Stimulated activated CD4-positive, alpha-beta T cell treated with anti-CD3 and anti-CD28 coated beads, Interleukin-2, amount 100 ng/mL, for 4 hours (primary cell): ENCODE measurements around the gene HAGHL.
"Not testable (repeated sequence)": the region's sequence is repeated elsewhere in the genome, so short reads cannot be mapped to it uniquely, and the experiment has no call there.

Source experiments
- DNase-seq: peaks from one replicate; pipeline ENCODE4 v3.0.0-alpha.2; 2020; ENCODE audit warnings: low read depth

Gene HAGHL

DNA sequence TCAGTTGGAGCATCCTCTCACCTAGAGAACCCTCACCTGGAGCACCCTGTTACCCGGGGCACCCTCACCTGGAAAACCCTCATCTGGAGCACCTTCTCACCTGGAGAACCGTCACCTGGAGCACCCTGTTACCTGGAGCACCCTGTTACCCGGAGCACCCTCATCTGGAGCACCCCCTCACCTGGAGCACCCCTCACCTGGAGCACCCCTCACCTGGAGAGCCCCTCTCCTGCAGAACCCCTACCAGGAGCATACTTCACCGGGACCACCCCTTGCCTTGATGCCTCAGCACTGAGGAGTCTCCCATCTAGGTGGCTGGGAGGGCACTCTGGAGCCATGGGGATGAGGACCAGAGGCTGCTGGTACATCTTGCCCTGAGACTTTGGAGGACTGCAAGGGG is 17.9 kb upstream of the HAGHL start:
- DNase-seq: no peak

GRCh38 chr16:709566-710499 is 17.1 kb upstream of the HAGHL start:
- no peak for DNase-seq

- DNase-seq: no peak
Measured at GRCh38 chr16:710500-711075, 16.3 kb upstream of the HAGHL start.

GRCh38 chr16:711084-711483 is 15.8 kb upstream of the HAGHL start:
- no peak for DNase-seq

- peak; percentile 66 for DNase-seq
Measured at GRCh38 chr16:711548-712320, 15.2 kb upstream of the HAGHL start.

- not testable (repeated sequence) for DNase-seq
Measured at GRCh38 chr16:712740-713250, 14.1 kb upstream of the HAGHL start.

DNA sequence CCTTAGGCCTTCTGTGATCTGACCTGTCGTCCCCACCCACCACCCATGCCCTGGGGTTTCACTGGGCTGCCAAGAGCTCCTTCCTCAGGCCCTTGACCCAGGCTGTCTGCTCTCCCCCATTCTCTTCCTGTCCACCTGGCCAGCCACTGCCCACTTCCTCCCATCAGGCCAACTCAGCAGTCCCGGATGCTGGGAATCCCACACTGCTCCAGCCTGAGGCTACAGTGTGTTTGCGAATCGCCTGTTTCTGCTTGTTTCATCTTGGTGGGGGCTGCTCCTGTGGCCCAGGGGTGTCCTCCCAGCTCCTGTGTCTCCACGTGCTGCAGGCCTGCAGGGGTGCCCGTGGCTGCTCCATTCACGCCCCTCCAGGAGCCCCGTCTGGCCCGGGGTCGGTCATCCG is 12.8 kb upstream of the HAGHL start:
- no peak for DNase-seq

DNA sequence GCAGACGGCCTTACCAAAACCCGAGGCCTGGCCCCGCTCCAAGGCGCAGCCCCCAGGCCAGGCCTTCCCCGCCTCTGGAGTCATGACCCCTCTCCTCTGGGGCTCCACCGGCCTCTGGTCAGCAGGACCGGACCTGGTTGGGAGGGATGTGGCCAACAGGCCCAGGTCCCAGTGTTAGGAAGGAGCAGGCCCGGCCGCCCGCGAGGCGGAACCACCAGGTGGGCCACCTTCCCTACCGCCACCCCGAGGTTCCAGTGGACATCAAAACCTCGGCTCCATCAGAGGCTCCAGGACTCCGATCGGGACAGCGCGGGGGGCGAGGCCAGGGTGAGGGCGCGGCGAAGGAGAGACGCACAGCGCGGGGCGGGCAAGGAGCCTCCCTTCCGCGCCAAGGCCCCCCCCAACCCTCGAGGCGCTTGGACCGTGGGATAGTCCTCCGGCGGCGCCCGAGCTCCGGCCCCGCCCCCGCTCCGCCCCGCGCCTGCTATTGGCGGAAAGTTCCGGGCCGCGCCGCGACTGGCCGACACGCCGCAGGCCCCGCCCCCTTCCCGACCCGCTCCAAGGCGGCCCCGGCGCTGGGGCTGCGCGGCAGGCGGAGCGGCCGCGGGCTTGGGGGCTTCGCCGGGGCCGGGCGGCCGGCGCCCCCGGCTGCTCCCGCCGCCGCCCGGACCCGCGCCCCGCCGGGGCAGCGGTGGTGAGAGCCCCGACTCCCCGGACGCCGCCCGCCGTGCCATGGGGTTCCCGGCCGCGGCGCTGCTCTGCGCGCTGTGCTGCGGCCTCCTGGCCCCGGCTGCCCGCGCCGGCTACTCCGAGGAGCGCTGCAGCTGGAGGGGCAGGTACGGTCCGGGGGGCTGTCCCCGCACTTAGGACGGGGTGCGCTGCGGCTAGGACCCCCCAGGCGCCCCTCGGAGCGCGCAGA is 12.1 kb upstream of the HAGHL start, which contains the start of gene METRN:
Gene METRN (plus strand): TSS at position 561 of the 919 bp plus-strand sequence. CDS start 172 bp downstream, at position 733.
- peak; percentile 83 for DNase-seq

GRCh38 chr16:715477-716199 is 11.3 kb upstream of the HAGHL start:
- DNase-seq: no peak

DNA sequence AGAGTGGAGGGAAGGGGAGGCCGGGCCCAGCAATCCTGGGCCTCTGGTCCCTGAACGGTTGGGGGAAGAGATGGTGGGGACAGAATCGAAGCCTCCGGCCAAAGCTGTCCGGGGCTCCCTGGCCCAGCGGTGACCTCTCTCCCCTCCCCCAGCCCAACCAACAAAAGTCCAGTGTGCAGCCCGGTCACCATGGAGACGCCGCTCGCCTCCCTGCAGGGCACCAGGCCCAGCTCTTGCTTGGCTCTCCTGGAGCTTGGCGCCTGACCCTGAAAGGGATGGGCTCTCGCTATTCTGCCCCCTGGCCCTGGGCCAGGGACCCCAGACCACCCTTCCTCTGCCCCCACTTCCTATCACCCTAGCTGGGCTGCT is 10.7 kb upstream of the HAGHL start:
- DNase-seq: no peak

- DNase-seq: no peak
Measured at GRCh38 chr16:716768-717325, 10.1 kb upstream of the HAGHL start.

DNA sequence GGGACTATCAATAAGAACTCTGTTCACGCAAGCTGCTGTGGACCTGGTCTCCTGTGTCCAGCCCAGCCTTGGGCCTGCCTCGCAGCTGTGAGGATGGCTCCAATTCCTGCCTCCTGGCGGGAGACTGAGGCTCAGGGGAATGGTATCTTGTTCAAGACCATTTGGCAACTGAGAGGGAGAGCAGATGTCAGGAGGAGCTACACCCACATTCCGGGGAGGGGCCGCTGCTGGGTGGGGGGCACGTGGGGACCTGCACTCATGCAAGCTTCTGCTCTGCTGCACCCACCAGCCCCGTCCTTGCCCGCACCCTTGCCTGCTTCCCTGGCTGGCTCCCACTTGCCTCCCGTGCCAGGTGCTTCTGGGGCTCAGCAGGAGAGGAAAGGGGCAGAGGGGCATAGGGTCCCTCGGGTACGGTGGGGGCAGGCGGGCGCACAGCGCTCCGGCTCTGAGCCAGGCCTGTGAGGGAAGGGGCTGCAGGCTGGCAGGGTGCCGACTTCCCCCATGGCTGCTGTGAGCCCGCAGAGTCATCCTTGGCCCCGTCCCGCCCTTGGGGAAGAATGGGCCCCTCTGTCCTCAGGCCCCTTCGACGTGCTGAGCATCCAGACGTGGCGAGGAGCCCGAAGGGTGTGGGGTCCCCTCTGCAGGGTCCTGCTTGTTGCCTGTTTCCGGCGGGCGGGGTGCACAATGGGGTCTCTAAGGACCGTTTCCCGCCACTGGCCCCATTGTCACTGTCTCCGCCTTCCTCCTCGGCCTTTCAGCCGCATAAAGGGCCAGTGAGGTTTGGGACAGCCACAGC is 9.3 kb upstream of the HAGHL start:
- no peak for DNase-seq

- no peak for DNase-seq
Measured at GRCh38 chr16:718389-718788, 8.5 kb upstream of the HAGHL start.

DNA sequence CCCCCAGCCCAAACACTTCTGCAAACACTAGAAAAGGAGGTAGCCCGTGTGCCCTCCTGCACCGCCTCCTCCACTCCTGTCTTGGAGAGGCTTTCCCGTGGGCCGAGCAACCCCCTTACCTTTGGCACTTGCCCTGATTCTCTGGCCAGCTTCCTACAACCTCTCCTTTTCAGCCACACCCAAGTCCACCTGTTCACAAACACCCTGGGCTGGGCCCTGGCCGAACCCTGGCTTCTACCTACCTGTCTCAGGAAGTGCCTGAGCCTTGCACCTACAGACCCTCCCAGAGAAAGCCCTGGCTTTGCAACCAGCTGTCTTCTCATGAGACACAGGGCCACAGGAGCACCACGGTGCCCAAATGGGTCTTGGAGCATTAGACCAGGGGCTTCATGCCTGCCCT is 8.0 kb upstream of the HAGHL start:
- no peak for DNase-seq

DNA sequence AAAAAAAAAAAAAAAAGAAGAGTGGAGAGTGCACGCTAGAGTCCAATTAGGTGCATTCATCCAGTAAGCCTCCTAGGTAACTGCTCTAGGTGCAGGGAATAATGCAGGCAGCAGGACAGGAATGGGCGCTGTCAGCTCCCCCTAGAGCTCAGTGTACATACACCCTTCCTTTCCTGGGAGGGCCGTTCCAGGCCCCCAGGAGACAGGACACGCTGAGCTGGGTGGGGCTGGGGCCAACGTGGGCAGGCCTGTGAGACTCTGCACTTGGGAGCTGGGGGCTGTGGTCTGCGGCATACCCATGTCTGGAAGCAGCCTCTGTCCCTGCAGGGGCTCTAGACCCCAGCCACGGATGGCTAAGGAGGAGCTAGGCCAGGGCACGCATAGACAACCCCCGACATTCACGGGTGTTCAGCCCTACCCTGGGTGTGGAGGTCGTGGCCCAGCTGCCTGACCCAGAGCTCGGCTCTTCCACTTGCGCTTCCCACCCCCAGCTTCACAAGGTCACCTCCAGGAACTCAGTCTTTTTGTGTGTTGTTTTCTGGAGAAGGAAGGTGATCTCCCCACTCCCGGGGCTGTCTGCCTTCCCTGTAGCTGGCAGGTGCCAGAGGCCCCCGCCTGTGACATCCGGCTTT is 7.0 kb upstream of the HAGHL start:
- DNase-seq: no peak

DNA sequence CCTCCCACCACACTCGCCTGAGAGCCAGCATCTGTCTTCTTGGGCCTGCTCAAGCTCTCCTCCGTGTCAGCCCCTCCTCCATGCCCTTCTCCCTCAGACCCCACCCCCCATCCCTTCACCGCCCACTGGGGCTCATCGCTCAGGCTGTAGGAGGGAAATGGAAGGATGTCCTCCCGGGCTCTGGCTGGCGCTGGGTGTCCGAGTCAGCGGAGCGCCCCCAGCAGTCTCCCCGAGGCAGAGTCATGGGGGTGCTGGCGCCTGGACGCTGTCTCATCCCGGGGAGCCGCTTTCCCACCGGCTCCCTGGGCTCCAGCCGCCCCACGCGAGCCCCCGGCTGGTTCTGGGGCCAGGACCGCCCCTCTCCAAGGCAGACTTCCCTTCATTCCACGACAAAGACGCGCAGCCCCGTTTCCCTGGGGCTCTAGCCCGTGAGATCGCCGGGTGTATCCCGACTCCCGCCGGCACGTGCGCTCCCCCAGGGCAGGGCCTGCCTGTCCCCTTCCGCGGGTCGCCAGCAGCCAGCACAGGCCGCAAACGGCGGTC is 6.4 kb upstream of the HAGHL start:
- DNase-seq: no peak

- DNase-seq: peak; percentile 54
Measured at GRCh38 chr16:720990-721764, 5.7 kb upstream of the HAGHL start, which contains the start of gene ANTKMT. TSS of gene ANTKMT (plus strand) at chr16:721146. CDS start at chr16:721275, 129 bp downstream.
